Measurements from ENCODE around the gene GDF2.

The GDF2 gene

GRCh38 chr10:47294057-47294456 is 28.2 kb upstream of the GDF2 start:
- no peak for DNase-seq

DNA sequence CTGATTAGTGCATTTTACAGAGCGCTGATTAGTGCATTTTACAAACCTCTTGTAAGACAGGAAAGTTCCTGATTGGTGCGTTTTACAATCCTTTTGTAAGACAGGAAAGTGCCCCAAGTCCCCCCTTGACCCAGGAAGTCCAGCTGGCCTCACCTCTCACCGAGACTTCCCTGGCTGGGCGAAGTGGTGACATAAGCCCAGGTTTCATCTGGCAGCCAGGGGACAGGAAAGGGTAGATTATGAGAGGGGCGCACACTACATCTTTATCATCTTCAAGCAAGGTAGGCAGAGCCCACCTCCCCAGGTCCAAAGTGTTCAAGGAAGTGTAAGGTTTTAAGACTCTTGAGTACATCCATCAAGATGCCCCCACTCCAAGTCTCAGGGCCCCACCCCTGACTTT is 27.8 kb upstream of the GDF2 start:
- no peak for DNase-seq

DNA sequence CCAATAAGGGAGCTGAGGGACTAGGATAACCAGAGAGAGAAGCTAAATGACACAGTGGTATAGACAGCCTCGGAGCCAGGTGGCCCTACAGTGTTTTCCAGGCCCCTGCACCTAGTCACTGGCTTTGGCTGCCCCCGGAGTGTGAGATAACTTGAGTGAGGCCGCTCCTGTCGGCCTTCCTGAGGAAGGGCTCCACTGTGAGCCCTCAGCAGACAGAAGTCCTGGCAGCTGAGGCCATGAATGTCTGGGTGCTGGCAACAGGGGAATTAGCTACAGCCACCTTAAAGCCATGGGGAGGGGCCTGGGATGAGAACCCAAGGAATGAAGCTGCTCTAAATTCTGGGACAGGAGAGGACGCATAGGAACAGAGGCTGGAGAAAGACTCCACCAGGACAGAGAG is 26.8 kb upstream of the GDF2 start:
- no peak for DNase-seq

DNA sequence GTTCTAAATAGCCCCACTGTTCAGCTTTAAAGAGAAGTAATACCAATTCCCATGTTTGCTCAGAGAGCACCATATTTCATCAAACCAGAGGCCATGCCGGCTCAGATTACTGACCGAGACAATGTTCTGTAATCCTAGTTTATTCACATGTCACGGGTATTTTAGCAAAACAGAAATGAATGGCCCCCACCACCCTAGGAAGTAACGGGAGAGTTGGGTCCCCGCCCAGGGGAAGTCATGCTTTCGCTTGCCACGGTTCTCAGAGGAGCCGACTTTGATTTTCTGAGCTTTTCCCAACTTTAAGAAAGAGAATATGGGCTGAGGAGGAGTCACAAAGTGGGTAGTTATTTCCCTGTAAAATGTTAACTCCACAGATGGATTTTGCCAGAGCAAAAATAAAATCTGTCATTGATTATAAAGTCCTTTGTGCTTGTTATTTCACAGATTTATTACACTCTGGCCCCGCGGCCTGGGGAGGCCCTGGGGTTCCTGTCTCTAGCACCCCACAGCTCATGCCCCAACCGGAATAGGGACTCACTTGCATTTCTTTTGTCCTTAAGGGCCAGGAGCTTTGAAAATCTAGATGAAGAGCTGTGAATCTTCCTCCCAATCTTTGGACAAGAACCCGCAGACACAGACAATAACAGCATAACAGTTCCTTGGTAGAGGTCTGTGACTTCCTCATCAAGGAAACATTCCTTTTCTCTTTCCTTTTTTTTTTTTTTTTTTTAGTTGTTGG is 25.9 kb upstream of the GDF2 start:
- DNase-seq, result no peak

GRCh38 chr10:47296941-47297340 is 25.3 kb upstream of the GDF2 start:
- no peak for DNase-seq

- DNase-seq, result no peak
These were observed 24.3 kb upstream of the GDF2 start for GRCh38 chr10:47297866-47298540.

GRCh38 chr10:47298715-47299114 is 23.5 kb upstream of the GDF2 start:
- DNase-seq, result no peak

DNA sequence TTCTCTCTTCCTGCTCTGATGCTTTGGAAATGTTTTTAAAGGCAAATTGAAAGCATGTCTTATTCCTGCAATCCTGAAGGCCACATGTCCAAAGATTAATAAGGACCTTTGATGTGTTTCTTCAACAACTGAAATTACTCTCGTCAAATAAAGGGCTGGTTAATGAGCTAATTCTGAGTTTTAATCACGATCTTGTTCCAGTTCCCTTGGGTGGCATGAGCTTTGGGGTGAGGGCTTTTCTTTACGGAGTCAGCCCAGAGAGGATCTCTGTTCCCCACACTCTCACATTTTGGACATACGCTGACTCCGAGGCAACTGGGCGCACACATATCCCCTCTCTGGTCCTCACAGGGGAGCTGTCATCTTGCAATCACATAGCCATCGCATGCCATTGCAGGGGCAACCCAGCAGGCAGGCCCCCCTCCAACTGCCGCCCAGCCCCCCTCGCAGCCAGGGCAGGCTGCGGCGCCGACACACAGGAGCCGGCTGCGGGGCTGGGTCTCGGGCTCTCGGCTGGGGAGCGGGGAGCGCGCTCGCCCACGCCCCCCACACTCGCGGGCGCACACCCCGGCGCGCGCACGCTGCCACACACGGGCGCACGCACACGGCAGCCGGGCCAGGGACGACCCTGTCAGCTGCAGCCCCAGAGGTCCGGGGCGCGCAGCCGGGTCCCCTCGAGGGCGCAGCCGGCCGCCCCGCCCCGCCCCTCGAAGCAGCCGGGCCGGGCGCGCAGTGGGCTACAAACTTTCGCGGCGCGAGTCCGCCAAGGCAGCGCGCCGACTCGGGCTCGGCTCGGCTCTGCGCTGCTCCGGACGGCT is 22.4 kb upstream of the GDF2 start, which contains the start of gene GDF10:
Gene GDF10 (plus strand): TSS at position 587 of the 818 bp plus-strand sequence. CDS start 455 bp downstream, outside the sequence.
- DNase-seq, result no peak

DNA sequence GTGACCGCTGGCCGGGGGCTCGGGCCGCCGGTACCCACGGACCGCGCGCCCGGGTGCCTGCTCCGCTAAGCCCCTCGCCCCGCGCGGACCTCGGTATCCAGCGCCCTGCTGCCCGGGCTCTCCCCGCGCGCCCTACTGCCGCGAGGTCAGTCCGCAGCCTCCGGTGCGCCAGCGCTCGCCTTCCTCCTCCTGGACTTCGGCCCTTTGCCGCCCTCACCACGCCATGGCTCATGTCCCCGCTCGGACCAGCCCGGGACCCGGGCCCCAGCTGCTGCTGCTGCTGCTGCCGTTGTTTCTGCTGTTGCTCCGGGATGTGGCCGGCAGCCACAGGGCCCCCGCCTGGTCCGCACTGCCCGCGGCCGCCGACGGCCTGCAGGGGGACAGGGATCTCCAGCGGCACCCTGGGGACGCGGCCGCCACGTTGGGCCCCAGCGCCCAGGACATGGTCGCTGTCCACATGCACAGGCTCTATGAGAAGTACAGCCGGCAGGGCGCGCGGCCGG is 21.8 kb upstream of the GDF2 start:
- DNase-seq, result no peak

DNA sequence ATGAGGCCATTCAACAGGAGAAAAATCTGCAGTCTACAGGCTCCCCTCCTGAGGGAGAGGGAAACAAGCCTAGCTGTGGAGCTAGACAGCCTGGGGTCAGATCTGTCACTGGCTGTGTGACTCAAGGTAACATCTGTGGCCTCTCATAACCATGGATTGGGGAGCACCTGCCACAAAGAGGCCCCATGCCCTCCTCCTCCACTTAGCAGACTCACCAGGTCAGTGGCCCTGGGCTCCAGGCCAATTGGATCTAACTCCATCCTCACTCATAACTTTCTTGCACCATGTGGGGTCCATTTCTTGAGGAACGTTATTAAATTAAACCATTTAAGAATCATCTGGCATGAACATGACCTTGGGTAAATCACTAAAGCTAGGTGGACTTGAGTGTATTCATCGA is 20.4 kb upstream of the GDF2 start:
- DNase-seq, result no peak

- no peak for DNase-seq
These were observed 19.1 kb upstream of the GDF2 start for GRCh38 chr10:47303105-47303504.

DNA sequence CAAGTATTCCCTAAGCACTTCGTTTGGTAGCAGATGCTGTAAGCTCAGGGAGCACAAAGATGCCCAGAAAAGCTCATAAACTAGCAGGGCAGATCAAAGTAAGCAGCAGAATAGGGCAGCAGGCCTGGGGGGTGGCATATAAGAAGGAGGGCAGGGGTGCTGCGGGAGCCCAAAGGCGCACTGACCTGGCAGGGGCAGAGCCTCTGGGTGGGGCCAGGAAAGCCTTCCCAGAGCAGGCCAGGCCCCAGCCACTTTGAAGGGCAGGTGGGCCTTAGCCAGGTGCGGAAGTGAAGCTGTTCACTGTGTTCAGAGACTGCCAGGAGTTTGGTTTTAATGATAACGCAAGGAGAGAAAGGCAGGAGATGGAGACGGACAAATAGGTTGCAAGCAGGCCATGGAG is 18.4 kb upstream of the GDF2 start:
- no peak for DNase-seq

- no peak for DNase-seq
These were observed 16.7 kb upstream of the GDF2 start for GRCh38 chr10:47305566-47305965.

GRCh38 chr10:47306387-47307210 is 15.7 kb upstream of the GDF2 start:
- no peak for DNase-seq

DNA sequence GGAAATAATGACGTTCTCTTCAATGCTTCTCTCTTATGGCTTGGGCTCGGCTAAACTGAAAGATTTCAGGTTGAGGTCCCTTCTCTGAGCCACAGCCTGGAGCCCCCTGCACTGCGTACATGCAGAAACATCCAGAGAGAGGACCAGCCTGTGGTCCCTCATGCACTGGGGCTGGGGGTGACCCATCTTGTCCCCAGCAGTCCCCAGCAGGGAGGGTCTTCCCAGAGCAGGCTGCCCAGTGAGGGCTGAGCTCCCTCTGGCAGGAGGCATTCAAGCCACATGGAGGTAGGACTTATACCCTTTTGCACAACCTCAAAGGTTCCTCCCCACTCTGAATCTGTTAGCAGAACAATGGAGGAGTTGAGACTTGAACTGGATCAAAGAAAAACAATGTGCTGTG is 14.9 kb upstream of the GDF2 start:
- no peak for DNase-seq

DNA sequence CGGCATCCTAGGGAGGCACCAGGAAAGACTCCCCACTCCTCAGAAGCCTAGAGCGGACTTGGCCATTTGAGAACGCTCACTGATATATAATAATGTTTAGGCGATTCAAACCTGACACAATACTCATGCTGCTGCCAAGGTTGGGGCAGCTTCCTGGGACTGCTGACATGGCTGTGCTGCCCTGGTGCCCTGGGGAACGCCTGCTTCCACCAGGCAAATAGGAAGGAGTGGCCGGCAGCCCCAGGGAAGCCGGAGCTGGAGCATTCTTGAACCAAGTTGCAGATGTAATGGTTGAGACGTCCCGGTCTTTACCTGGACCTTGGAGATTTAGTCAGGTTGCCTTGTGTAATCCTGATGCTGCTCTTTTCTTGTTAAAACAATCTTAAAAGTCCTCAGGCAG is 13.5 kb upstream of the GDF2 start:
- DNase-seq, result no peak

GRCh38 chr10:47309408-47310089 is 12.7 kb upstream of the GDF2 start:
- DNase-seq, result peak; percentile 10

GRCh38 chr10:47310090-47310505 is 12.2 kb upstream of the GDF2 start:
- no peak for DNase-seq

GRCh38 chr10:47311193-47311931 is 10.9 kb upstream of the GDF2 start:
- DNase-seq, result peak; percentile 63

GRCh38 chr10:47311932-47312662 is 10.2 kb upstream of the GDF2 start:
- peak; percentile 85 for DNase-seq

- DNase-seq, result no peak
These were observed 9.6 kb upstream of the GDF2 start for GRCh38 chr10:47312663-47312995.

All from CD4-positive, alpha-beta T cell treated with Interleukin-21 for 1 hour (primary cell).